Spinal cord (tissue), 10 donors: Measurements from ENCODE around the gene CANT1. TPM values are rescaled to one million over a fixed set of nuclear protein-coding genes. Genes with fewer than 3 reads are reported as not detected.
A peak's percentile ranks its signal among the peaks of the same experiment; 100 is the strongest.

Source experiments
- DNase-seq, 6 donors: peaks; one replicate each; pipeline versions ENCODE4 v3.0.0 to v3.0.0-alpha.2; 2013 to 2015; ENCODE audit warnings: low spot score in 6 of 6, low read depth in 4 of 6
- H3K27ac ChIP-seq: one replicate; pipeline ENCODE4 v1.5.1; 2013; ENCODE audit warnings: low read depth, low read length, control low read depth
- H3K27me3 ChIP-seq: one replicate; pipeline ENCODE4 v1.6.1; 2013; ENCODE audit warnings: low read length; ENCODE audit not compliant: control insufficient read depth, insufficient read depth
- H3K36me3 ChIP-seq: one replicate; pipeline ENCODE4 v1.6.1; 2013; ENCODE audit warnings: low read length; ENCODE audit not compliant: control insufficient read depth, insufficient read depth
- H3K4me1 ChIP-seq: one replicate; pipeline ENCODE4 v1.6.1; 2013; ENCODE audit warnings: low read length; ENCODE audit not compliant: control insufficient read depth, insufficient read depth
- H3K4me3 ChIP-seq: one replicate; pipeline ENCODE4 v1.5.1; 2013; ENCODE audit warnings: low read depth, low read length, control low read depth
- H3K9me3 ChIP-seq: one replicate; pipeline ENCODE4 v1.6.1; 2013; ENCODE audit warnings: low read length; ENCODE audit not compliant: control insufficient read depth, insufficient read depth
- WGBS: methylation state at CpG from one replicate; pipeline ENCODE4 v1.1.5; 2013; ENCODE audit warnings: missing lambda C conversion rate; ENCODE audit not compliant: insufficient coverage; 5-methylcytosine and 5-hydroxymethylcytosine counted together
- polyA plus RNA-seq, 2 donors: library from polyadenylated mRNA; unstranded; fragments of 120-200 nt; gene quantifications; one replicate each; pipeline ENCODE4 v1.2.1, GENCODE V29; 2013; ENCODE audit not compliant: insufficient read length in 2 of 2
- total RNA-seq, 2 donors: library from RNA; depleted of rRNA in 1 of 2; stranded (reverse); fragments of 120-200 nt in 1 of 2; fragments of >200 nt in 1 of 2; gene quantifications; one replicate each; pipeline versions ENCODE4 v1.2.3 to v1.2.4, GENCODE V29; 2013 to 2014
- donor health status: healthy.

Gene CANT1
- total and polyA plus RNA-seq, 4 donors = 23.6 to 38.8 (median 30.9) TPM

- peaks cover 48% of the 10 kb centered on the region for H3K27me3 ChIP-seq
- H3K4me3 ChIP-seq = no peak overlapping the region
- peak in 1 of 6 donors; percentile 42 for DNase-seq
- WGBS = 70% methylated on average over 16 of the region's 17 CpGs
- peaks cover 37% of the 10 kb centered on the region for H3K4me1 ChIP-seq
- no peaks in the 10 kb centered on the region for H3K9me3 ChIP-seq
- H3K36me3 ChIP-seq = no peaks in the 10 kb centered on the region
- H3K27ac ChIP-seq = no peak overlapping the region
Measured at GRCh38 chr17:79028496-79029326, 19.1 kb upstream of the CANT1 start.

GRCh38 chr17:79027925-79028491 lies 18.4 kb upstream of the CANT1 start:
- Histone ChIP-seq H3K36me3 (no peaks in the 10 kb centered on the region), H3K4me3 (no peak overlapping the region), H3K9me3 (no peaks in the 10 kb centered on the region), H3K27me3 (peaks cover 55% of the 10 kb centered on the region), H3K4me1 (peaks cover 37% of the 10 kb centered on the region), H3K27ac (no peak overlapping the region)
- 58% methylated on average over 15 of the region's 16 CpGs for WGBS
- DNase-seq = no peak

GRCh38 chr17:79027274-79027924 lies 17.8 kb upstream of the CANT1 start:
- peak in 1 of 6 donors; percentile 9 for DNase-seq
- Histone ChIP-seq H3K27ac (no peak overlapping the region), H3K27me3 (peaks cover 61% of the 10 kb centered on the region), H3K36me3 (no peaks in the 10 kb centered on the region), H3K9me3 (no peaks in the 10 kb centered on the region), H3K4me3 (no peak overlapping the region), H3K4me1 (peaks cover 37% of the 10 kb centered on the region)
- WGBS = 52% methylated on average over 9 of the region's 10 CpGs

GRCh38 chr17:79026376-79027273 lies 17.1 kb upstream of the CANT1 start:
- no peaks in the 10 kb centered on the region for H3K36me3 ChIP-seq
- no peak for DNase-seq
- no peaks in the 10 kb centered on the region for H3K9me3 ChIP-seq
- peaks cover 64% of the 10 kb centered on the region for H3K27me3 ChIP-seq
- WGBS = 88% methylated on average over 11 of the region's 16 CpGs
- H3K4me1 ChIP-seq = peaks cover 37% of the 10 kb centered on the region
- no peak overlapping the region for H3K27ac ChIP-seq
- no peak overlapping the region for H3K4me3 ChIP-seq

- Histone ChIP-seq H3K36me3 (no peaks in the 10 kb centered on the region), H3K4me3 (peak overlapping the region; percentile 46), H3K27me3 (peaks cover 71% of the 10 kb centered on the region), H3K9me3 (no peaks in the 10 kb centered on the region), H3K27ac (no peak overlapping the region), H3K4me1 (peaks cover 39% of the 10 kb centered on the region)
- no peak for DNase-seq
- WGBS = 52% methylated on average over 20 of the region's 31 CpGs
Measured at GRCh38 chr17:79024901-79025737, 15.6 kb upstream of the CANT1 start.

- H3K27me3 ChIP-seq = peaks cover 70% of the 10 kb centered on the region
- peaks cover 43% of the 10 kb centered on the region for H3K4me1 ChIP-seq
- H3K36me3 ChIP-seq = no peaks in the 10 kb centered on the region
- peak in 2 of 6 donors; percentile 63 to 77 for DNase-seq
- H3K4me3 ChIP-seq = peak within 1 kb of the TSS; percentile 46
- 1% methylated on average over 56 of the region's 77 CpGs for WGBS
- no peak within 1 kb of the TSS for H3K27ac ChIP-seq
- H3K9me3 ChIP-seq = no peaks in the 10 kb centered on the region
Measured at GRCh38 chr17:79023886-79024771, 14.6 kb upstream of the CANT1 start, which contains the start of gene C1QTNF1. TSS of gene C1QTNF1 (plus strand) at chr17:79024169. CDS start at chr17:79043969, 19,800 bp downstream.

GRCh38 chr17:79023180-79023705 lies 13.7 kb upstream of the CANT1 start:
- peaks cover 42% of the 10 kb centered on the region for H3K4me1 ChIP-seq
- H3K36me3 ChIP-seq = no peaks in the 10 kb centered on the region
- WGBS = 73% methylated on average over 5 of the region's 12 CpGs
- H3K4me3 ChIP-seq = no peak overlapping the region
- H3K27me3 ChIP-seq = peaks cover 64% of the 10 kb centered on the region
- no peak overlapping the region for H3K27ac ChIP-seq
- no peak for DNase-seq
- no peaks in the 10 kb centered on the region for H3K9me3 ChIP-seq

GRCh38 chr17:79022507-79022991 lies 13.0 kb upstream of the CANT1 start:
- Histone ChIP-seq H3K27ac (no peak overlapping the region), H3K27me3 (peaks cover 59% of the 10 kb centered on the region), H3K4me3 (no peak overlapping the region), H3K4me1 (peaks cover 35% of the 10 kb centered on the region), H3K36me3 (no peaks in the 10 kb centered on the region), H3K9me3 (no peaks in the 10 kb centered on the region)
- no peak for DNase-seq
- 81% methylated on average over 8 of the region's 9 CpGs for WGBS
